Femur (tissue), 1 donor: ENCODE data around the gene LMX1B.

Source experiments
- DNase-seq: peaks from one replicate; pipeline ENCODE4 v3.0.0-alpha.2; 2017

LMX1B gene

DNA sequence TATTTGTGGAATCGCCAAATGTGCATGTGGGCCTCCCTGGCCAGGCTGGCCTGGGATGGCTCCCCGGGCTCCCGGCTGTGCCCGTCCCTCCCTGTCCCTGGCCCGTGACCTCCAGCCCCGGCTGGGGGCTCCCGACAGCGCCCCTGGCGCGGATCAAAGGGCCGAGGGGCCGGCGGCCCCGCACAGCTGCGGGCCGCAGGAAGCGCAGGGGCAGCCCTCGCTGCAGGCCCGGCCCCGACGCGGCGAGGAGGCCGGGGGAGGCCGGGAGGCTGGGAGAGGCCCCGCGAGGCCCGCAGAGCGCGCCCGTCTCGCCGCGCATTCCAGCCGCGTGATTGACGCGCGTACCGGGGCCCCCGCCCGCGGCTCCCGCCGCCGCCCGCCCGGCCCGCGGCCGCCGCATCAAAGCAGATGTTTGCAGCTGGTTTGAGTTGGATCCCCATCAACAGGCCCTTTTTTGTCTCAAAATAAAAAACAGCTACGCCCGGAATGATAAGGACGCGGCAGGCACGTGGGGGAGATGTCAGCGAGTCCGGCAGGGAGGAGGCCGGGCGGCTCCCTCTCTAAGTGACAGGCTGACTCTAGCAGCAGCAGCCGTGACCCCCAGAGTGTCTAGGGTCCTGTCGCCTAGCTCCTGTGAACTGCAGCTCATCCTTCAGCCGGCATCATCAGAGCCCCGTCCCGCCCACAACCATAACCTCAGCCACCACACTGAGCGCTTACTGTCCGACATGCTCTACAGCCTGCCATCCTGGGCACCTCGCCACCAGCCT, 69.4 kb downstream of the LMX1B start:
- no peak for DNase-seq

DNA sequence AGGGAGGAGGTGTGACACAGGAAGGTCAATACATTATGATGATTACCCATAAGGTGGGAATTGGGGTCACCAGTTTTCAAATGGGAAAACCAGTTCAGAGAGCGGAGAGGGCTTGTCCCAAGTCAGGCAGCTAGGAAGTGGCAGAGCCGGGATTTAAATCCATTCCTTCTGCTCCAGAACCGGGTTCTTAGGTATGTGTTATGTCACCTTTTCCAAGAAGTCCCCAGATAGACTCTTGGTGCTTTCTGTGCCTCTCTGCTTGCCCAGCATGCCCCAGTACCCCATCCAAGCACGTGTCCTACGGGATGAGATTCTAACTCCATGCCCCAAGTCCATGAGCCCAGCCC, 69.9 kb downstream of the LMX1B start:
- no peak for DNase-seq

DNA sequence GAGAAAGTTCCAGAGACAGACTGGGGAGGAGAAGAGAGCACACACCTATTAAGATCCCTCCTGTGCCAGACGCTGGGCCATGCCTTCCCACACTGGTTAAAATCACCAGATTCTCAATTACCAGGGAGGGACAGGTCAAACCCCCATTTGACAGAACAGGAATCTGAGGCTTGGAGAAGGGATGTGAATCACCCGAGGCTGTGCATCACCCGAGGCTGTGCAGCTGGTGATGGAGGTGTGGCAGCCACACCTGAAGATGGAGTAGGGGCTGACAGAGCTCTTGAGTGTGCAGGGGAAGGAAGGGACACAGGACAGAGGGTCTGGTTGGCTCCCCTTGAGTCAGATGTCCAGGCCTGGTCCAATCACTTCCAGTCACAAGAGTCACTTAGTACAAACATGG, 70.6 kb downstream of the LMX1B start:
- no peak for DNase-seq

- no peak for DNase-seq
Measured at GRCh38 chr9:126684965-126685465, 71.3 kb downstream of the LMX1B start.

DNA sequence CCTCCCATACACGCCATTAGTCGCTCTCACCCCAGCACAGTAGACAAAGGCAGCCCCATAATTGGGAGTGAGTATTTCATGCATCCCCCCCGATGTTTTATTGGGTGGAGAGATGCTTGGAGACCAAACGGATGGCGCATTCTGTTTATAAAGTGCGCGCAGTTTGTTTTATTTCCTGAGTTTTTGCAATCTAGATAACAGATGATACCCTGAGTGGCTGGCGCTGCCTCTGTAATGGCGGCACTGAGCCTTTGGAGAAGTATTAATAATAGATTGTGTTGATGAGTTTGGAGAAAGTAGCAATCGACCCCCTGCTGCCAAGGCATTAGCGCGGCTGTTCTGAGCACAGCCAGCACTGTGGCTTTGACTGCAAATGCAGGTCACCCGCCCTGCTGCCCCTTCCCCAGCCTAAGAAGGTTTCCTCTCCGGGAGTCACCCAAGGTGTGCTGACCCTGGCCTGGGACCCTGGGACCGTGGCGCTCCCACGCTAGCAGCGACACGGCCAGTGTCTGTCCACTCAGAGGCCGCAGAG, 74.3 kb downstream of the LMX1B start:
- DNase-seq, result no peak

GRCh38 chr9:126688617-126689016, 74.9 kb downstream of the LMX1B start:
- DNase-seq, result no peak

DNA sequence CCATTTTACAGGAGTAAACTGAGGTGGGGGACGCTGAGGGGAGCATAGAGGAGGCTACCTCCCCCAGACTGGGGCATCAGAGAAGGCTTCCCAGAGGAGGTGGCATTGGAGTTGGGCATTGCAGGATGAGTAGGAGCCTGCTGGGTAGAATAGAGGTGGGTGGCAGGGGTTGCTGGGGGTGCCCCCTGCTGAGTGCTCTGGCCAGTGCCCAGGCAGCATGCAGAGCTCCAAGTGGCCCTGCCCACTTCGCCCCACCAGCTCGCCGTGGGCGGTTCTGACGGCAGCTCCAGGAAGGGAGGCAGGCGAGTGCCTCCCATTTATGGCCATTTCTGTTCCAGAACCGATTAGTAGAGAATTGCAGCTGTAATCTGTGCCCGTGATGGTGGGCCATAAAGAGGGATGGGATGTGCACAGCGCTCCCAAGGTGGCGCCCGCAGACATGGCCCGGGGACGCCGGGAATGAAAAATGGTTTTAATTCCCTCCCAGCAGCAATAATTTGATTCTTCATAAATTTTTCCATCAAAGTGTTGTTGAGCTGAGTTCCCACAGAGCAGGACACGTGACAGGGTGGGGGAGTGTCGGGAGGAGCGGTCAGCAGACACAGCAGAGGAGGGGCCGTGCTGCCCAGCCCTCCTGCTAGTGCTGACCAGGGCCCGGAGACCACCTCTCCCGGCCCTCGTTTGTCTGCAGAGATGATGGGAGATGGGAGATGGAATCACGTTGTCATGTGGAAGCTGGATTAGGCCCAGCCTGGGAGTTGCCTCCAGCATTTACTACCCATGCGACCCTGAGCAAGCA, 75.5 kb downstream of the LMX1B start:
- no peak for DNase-seq

DNA sequence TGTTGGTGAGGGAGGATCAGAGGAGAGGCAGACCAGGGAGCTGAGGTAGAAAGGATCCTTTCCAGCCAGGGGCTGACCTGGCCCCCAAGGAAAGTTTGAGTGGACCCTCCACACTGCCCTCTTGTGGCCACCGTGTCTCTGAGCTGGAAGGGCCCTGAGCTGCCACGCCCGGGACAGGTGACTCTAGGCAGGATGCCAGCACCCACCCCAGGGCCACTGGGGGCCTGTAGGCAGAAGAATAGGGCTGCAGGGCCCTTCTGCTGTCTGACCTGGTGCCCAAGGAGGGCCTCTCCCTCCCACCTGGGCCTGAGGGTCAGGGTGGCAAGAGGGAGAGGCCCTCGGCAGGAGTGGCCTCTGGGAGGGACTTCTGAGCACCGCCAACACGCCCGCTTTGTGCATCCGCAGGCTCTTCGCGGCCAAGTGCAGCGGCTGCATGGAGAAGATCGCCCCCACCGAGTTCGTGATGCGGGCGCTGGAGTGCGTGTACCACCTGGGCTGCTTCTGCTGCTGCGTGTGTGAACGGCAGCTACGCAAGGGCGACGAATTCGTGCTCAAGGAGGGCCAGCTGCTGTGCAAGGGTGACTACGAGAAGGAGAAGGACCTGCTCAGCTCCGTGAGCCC, 76.8 kb downstream of the LMX1B start:
- DNase-seq, result no peak

GRCh38 chr9:126692041-126692758, 78.5 kb downstream of the LMX1B start:
- peak; percentile 12 for DNase-seq

- peak; percentile 13 for DNase-seq
Measured at GRCh38 chr9:126692759-126693427, 79.2 kb downstream of the LMX1B start.

DNA sequence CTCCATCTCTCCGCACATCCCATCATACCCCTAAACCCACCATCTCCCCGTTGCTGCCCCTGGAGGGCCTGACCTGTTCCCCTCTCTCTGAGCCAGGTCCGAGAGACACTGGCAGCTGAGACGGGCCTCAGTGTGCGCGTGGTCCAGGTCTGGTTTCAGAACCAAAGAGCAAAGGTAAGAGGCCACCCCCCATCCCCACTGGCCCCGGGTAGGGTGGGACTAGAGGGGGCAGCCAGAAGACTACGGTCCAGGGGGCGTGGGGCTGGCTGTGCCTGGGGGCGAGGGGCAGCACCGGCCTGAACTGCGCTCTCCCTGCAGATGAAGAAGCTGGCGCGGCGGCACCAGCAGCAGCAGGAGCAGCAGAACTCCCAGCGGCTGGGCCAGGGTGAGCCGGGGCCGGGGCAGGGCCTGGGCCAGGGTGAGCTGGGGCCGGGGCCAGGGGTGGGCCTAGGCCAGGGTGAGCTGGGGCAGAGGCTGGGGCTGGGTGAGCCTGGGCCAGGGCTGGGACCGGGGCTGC, 79.8 kb downstream of the LMX1B start:
- DNase-seq, result peak; percentile 16

GRCh38 chr9:126694206-126695081, 80.7 kb downstream of the LMX1B start:
- DNase-seq, result no peak

- DNase-seq, result no peak
Measured at GRCh38 chr9:126695186-126695585, 81.5 kb downstream of the LMX1B start.

- DNase-seq, result peak; percentile 18
Measured at GRCh38 chr9:126695701-126696400, 82.1 kb downstream of the LMX1B start.

DNA sequence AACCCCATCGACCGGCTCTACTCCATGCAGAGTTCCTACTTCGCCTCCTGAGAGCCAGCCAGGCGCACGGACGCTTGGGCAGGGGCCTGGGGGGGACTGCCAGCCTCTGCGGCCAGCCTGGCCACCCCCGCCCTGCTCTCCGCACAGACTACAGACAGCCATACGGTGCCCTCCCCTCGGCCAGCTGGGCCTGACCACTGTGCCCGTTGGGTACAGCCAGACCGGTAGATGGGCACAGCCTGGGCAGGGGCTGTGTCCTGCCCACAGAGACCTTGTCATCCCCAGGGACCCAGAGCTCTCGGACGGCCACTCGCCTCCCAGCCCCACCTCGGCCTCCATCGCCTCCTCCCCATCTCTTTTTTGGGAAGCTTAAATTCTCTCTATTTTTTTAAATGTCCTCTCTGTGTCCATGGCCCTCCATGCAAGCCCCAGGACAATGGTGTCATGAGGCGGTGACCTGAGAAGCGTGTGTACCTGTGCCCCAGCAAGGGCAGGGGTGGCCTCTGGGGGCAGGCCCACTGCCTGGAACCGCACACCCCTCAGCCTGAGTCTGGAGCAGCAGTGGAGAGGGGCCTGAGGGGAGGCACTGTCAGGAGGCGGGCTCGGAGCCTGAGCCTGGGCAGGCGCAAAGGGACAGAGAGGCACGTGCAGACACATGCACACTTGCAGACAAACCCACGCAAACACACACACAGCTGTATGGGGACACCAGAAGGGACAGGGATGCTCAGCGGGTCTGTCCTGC, 82.8 kb downstream of the LMX1B start:
- peak; percentile 15 for DNase-seq

- DNase-seq, result no peak
Measured at GRCh38 chr9:126697330-126697729, 83.6 kb downstream of the LMX1B start.

- DNase-seq, result no peak
Measured at GRCh38 chr9:126698251-126698650, 84.5 kb downstream of the LMX1B start.

GRCh38 chr9:126698756-126699155, 85.0 kb downstream of the LMX1B start:
- DNase-seq, result no peak

DNA sequence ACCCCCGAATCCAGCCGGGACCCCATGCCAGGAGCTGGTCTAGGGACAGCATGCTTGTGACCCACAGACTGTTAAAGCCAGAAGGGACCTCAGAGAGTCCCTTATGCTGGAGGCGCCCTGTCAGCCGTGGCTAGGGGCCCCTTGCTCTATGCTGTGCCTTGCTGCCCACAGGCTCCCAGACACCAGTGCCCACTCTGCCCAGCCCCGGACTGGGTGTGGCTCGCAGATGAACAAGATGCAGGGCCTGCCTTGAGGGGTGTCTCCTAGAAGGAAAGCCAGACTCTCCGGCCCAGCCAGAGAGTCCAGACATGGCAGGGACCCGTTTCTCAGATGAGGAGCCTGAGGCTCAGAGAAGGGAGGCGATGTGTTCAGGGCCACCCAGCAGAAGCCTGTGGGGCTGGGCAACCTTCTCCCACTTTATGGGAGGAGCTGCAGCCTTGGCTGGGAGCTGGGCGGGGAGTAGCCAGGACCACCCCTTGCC, 85.7 kb downstream of the LMX1B start:
- DNase-seq, result no peak
